Ovary (tissue), 9 donors: Measurements from ENCODE around the gene TRPM4. TPM values are rescaled to one million over a fixed set of nuclear protein-coding genes. Genes with fewer than 3 reads are reported as not detected.
"Not testable (repeated sequence)": the region's sequence is repeated elsewhere in the genome, so short reads cannot be mapped to it uniquely, and the experiment has no call there.

Experiments
- DNase-seq, 5 donors: peaks; one replicate each; pipeline ENCODE4 v3.0.0-alpha.2; 2019 to 2020
- H3K27ac ChIP-seq, 2 donors: fragments of 200-600 bp; one replicate each; pipeline versions ENCODE4 v1.5.1 to v1.8.0; 2019 to 2022
- H3K27me3 ChIP-seq: fragments of 200-600 bp; one replicate; pipeline ENCODE4 v1.8.0; 2022
- H3K36me3 ChIP-seq: fragments of 200-600 bp; sonication (generic); one replicate; pipeline ENCODE4 v1.5.1; 2019
- H3K4me1 ChIP-seq: one replicate; pipeline ENCODE4 v1.8.1; 2013; ENCODE audit warnings: mild to moderate bottlenecking, moderate library complexity; ENCODE audit not compliant: insufficient read depth
- H3K4me3 ChIP-seq: fragments of 200-600 bp; sonication (generic); one replicate; pipeline ENCODE4 v1.5.1; 2017
- H3K9me3 ChIP-seq, 2 donors: fragments of 200-600 bp in 1 of 2; sonication (generic) in 1 of 2; one replicate each; pipeline versions ENCODE4 v1.5.1 to v1.8.1; 2013 to 2019; ENCODE audit warnings: mild to moderate bottlenecking in 1 of 2, moderate library complexity in 1 of 2
- EP300 ChIP-seq: sonication (generic); formaldehyde crosslinking; IDR thresholded peaks from one replicate; pipeline ENCODE4 v1.6.1; 2017; ENCODE audit warnings: antibody characterized with exemption
- POLR2A ChIP-seq: fragments of 450-650 bp; IDR thresholded peaks from one replicate; pipeline ENCODE4 v1.6.1; 2017; ENCODE audit warnings: antibody characterized with exemption, mild to moderate bottlenecking, moderate library complexity
- WGBS, 3 donors: extraction: QIAGEN DNeasy Blood & Tissue Kit in 1 of 3; methylation state at CpG; one replicate each; pipeline versions ENCODE4 v1.1.5 to v1.1.7; 2013 to 2017; 5-methylcytosine and 5-hydroxymethylcytosine counted together
- intact Hi-C, 4 donors: fragments of 100-400 bp; cut with DNase I; formaldehyde crosslinking; loops; one replicate each; pipeline versions ENCODE4 v1.11.0 to v1.15.1; 2022 to 2023
- polyA plus RNA-seq, 2 donors: library from polyadenylated mRNA; stranded (reverse); fragments of 200-250 nt in 1 of 2; fragments of 350-450 nt in 1 of 2; fragmentation: Illumina TruSeq in 1 of 2; extraction: RNeasy Lipid Tissue Mini Kit (QIAGEN cat#74804) in 1 of 2; gene quantifications; one replicate each; pipeline ENCODE4 v1.2.3, GENCODE V29; 2013 to 2014
- total RNA-seq, 7 donors: library from RNA; depleted of rRNA in 2 of 7; stranded (reverse); fragments of >200 nt in 2 of 7; fragmentation: NEBNext Ultra II Directional in 3 of 7; extraction: Animal tissue kit (Norgen Biotek cat#: 25700) in 3 of 7; gene quantifications; one replicate each; pipeline versions ENCODE4 v1.1.0 to v1.2.4, GENCODE V29; 2016 to 2023
- TF ChIP-seq, protein P1 (sequence below), 3 donors: fragments of 450-650 bp in 2 of 3; fragments of 200-600 bp in 1 of 3; IDR thresholded peaks; one replicate each; pipeline versions ENCODE4 v1.5.1 to v1.8.0; 2016 to 2022; ENCODE audit warnings: antibody characterized with exemption in 3 of 3, mild to moderate bottlenecking in 1 of 3
- donor health status: DM: no; HTN: no; CAD: no; lungs with moderate emphysema.
- donor health status: DM: no; HTN: no; CAD: no.
- donor health status: Bipolar disorder and iron deficiency.
- donor health status: DM: yes; HTN: yes; CAD: no.
- donor health status: DM: no; HTN: no; CAD: no.
- donor health status: DM: yes; HTN: yes; CAD: no.

The TRPM4 gene
- total and polyA plus RNA-seq, 9 donors, result 1.1 to 12.2 (median 5.1) TPM

DNA sequence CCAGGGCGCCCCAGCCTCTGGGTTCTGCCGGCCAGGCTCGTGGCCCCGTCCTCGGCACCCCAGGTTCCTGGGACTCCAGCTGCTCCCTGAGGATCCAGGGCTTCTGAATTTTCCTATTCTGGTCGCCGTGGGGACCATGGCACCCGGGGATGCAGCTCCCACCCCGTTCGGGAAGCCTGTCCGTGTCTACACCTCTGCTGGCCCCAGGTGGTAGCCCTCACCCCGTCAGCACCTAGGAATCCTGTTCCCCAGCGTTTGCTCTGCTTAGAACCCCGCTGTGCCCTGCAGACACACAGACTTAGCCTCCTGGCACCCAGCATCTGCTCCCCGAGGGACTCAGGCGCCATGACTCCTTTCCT, 37.3 kb upstream of the TRPM4 start:
- Histone ChIP-seq H3K9me3 (no peaks in the 10 kb centered on the region), H3K27ac (no peak overlapping the region), H3K4me3 (no peak overlapping the region), H3K36me3 (no peaks in the 10 kb centered on the region), H3K4me1 (peaks cover 14% of the 10 kb centered on the region), H3K27me3 (no peaks in the 10 kb centered on the region)
- intact Hi-C loops, result no loop called here
- TF ChIP-seq EP300 (no peak), POLR2A (no peak)
- TF ChIP-seq, protein P1, sequence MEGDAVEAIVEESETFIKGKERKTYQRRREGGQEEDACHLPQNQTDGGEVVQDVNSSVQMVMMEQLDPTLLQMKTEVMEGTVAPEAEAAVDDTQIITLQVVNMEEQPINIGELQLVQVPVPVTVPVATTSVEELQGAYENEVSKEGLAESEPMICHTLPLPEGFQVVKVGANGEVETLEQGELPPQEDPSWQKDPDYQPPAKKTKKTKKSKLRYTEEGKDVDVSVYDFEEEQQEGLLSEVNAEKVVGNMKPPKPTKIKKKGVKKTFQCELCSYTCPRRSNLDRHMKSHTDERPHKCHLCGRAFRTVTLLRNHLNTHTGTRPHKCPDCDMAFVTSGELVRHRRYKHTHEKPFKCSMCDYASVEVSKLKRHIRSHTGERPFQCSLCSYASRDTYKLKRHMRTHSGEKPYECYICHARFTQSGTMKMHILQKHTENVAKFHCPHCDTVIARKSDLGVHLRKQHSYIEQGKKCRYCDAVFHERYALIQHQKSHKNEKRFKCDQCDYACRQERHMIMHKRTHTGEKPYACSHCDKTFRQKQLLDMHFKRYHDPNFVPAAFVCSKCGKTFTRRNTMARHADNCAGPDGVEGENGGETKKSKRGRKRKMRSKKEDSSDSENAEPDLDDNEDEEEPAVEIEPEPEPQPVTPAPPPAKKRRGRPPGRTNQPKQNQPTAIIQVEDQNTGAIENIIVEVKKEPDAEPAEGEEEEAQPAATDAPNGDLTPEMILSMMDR (IDR thresholded peaks at IDR 0.05), result no peak
- 9 to 14% (median 12%) methylated on average over 12 to 16 of the region's 16 CpGs for WGBS, 3 donors
- DNase-seq, result no peak

DNA sequence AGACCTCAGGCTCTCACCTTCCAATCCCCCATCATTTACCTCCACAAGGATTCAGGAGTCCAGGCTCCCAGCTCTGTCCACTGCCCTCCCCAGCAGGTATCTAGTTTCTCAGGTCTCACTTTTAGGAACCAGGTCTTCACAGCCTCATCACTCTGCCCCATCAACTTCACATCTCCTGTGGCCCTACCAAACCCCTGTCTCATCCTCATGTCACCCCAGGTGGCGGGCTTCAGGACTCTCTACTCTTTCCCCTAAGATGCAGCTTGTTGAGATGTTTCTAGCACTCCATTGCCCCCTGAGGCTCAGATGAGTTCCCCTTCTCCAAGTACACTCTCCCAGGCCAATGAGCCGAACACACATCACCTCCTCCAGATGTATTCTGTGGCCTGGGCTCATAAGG, 36.7 kb upstream of the TRPM4 start:
- Histone ChIP-seq H3K27me3 (no peaks in the 10 kb centered on the region), H3K27ac (no peak overlapping the region), H3K9me3 (no peaks in the 10 kb centered on the region), H3K4me1 (peaks cover 14% of the 10 kb centered on the region), H3K4me3 (no peak overlapping the region), H3K36me3 (no peaks in the 10 kb centered on the region)
- 82 to 92% (median 86%) methylated on average over 2 of the region's 2 CpGs for WGBS, 3 donors
- TF ChIP-seq, protein P1 (IDR thresholded peaks at IDR 0.05), result no peak
- TF ChIP-seq POLR2A, result no peak
- no peak for TF ChIP-seq EP300
- DNase-seq, result no peak
- intact Hi-C loops, result no loop called here

DNA sequence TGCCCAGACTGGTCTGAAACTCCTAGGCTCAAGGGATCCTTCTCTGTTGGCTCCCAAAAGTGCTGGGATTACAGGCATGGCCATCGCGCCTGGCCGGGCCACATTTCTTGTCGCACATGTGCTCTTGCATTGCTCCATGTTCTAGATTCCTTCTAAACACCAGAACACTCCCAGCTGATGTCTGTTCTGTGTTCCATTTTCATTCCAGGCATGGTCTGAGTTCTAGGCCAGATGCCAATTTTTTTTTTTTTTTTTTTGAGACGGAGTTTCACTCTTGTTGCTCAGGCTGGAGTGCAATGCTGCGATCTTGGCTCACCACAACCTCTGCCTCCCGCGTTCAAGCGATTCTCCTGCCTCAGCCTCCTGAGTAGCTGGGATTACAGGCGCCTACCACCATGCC, 35.8 kb upstream of the TRPM4 start:
- H3K36me3 ChIP-seq, H3K4me3 ChIP-seq, H3K9me3 ChIP-seq, H3K27me3 ChIP-seq, intact Hi-C loops, H3K27ac ChIP-seq, DNase-seq: not testable (repeated sequence)
- WGBS, 3 donors, result 74 to 75% (median 74%) methylated on average over 10 of the region's 10 CpGs
- H3K4me1 ChIP-seq, result peaks cover 14% of the 10 kb centered on the region

DNA sequence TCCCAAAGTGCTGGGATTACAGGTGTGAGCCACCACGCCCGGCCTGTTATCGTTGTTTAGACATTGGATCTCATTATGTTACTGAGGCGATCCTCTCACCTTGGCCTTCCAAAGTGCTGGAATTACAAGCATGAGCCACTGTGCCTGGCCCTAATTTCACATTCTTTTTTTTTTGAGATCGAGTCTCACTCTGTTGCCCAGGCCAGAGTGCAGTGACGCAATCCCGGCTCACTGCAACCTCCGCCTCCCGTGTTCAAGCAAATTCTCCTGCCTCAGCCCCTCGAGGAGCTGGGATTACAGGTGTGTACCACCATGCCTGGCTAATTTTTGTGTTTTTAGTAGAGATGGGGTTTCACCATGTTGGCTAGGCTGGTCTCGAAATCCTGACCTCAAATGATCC, 34.3 kb upstream of the TRPM4 start:
- H3K36me3 ChIP-seq, intact Hi-C loops: not testable (repeated sequence)

DNA sequence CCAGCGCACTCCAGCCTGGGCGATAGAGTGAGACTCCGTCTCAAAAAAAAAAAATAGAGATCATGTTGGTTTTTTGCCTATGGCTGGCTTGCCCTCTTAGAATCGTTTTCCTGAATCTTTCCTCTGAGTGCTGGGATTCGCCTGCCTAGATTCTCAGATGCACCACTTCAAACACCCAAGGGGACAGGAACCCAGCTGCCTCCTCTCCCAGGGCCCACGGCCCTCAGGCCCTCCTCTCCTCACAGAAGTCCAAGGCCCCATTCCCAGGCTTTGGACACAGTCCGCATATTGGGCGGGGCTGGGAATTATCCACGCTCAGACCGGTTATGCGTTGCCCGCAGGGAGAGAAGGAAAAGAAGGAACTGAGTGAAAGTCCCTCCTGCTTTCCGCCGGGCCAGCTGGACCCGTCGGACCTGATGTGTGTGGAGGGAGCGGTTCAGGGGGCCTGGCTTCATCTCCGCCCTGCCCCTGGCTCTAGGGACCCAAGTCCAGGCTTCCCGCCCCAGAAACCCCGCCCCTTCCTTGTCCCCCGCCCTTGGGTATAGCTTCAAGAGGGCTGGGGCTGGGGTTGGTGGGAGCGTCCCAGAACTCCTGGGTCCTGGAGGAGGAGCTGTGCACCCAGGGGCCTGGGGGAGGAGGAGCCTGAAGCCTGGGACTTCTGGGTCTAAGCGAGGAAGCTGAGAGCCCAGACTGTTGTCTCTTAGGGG, 32.4 kb upstream of the TRPM4 start:
- H3K27ac ChIP-seq, result no peak overlapping the region
- H3K9me3 ChIP-seq, result no peaks in the 10 kb centered on the region
- no peaks in the 10 kb centered on the region for H3K27me3 ChIP-seq
- no peak for DNase-seq
- no peak overlapping the region for H3K4me3 ChIP-seq
- H3K36me3 ChIP-seq, result no peaks in the 10 kb centered on the region
- TF ChIP-seq POLR2A (no peak), EP300 (no peak)
- TF ChIP-seq, protein P1 (IDR thresholded peaks at IDR 0.05), result no peak
- WGBS, 3 donors, result 27 to 34% (median 31%) methylated on average over 23 of the region's 23 CpGs
- peaks cover 4% of the 10 kb centered on the region for H3K4me1 ChIP-seq
- intact Hi-C loops, result no loop called here

More for the DNA sequence above, 34.3 kb upstream of the TRPM4 start:
- not testable (repeated sequence) for H3K4me3 ChIP-seq, H3K27me3 ChIP-seq, H3K9me3 ChIP-seq, H3K27ac ChIP-seq, DNase-seq
- peaks cover 13% of the 10 kb centered on the region for H3K4me1 ChIP-seq
- 85 to 87% (median 85%) methylated on average over 11 of the region's 11 CpGs for WGBS, 3 donors
